ENCODE data around the gene TMEM117.

Gene TMEM117

GRCh38 chr12:44314007-44314500 lies 478.2 kb downstream of the TMEM117 start:
- Histone ChIP-seq H3K4me3 (ENCODE audit: low read depth in 1 of 2, low read length in 1 of 2) (no peak overlapping the region), H3K27me3 (no peaks in the 10 kb centered on the region), H3K9me3 (no peaks in the 10 kb centered on the region), H3K4me1 (ENCODE audit: control insufficient read depth in 1 of 2, insufficient read depth in 1 of 2, low read depth in 1 of 2, low read length in 1 of 2) (no peaks in the 10 kb centered on the region), H3K27ac (no peak overlapping the region), H3K36me3 (no peaks in the 10 kb centered on the region)
- no peak for TF ChIP-seq CTCF (IDR thresholded peaks at IDR 0.05)

GRCh38 chr12:44317651-44318126 lies 481.8 kb downstream of the TMEM117 start:
- Histone ChIP-seq H3K4me1 (ENCODE audit: control insufficient read depth in 1 of 2, insufficient read depth in 1 of 2, low read depth in 1 of 2, low read length in 1 of 2) (no peaks in the 10 kb centered on the region), H3K27me3 (no peaks in the 10 kb centered on the region), H3K4me3 (ENCODE audit: low read depth in 1 of 2, low read length in 1 of 2) (no peak overlapping the region), H3K9me3 (no peaks in the 10 kb centered on the region), H3K36me3 (no peaks in the 10 kb centered on the region), H3K27ac (no peak overlapping the region)
- TF ChIP-seq CTCF (IDR thresholded peaks at IDR 0.05) = no peak

GRCh38 chr12:44331269-44331668 lies 495.4 kb downstream of the TMEM117 start:
- no peak for TF ChIP-seq CTCF (IDR thresholded peaks at IDR 0.05)
- H3K9me3 ChIP-seq = no peaks in the 10 kb centered on the region
- no peaks in the 10 kb centered on the region for H3K36me3 ChIP-seq
- H3K4me3 ChIP-seq (ENCODE audit: low read depth in 1 of 2, low read length in 1 of 2) = no peak overlapping the region
- H3K27me3 ChIP-seq = no peaks in the 10 kb centered on the region
- no peak overlapping the region for H3K27ac ChIP-seq
- H3K4me1 ChIP-seq (ENCODE audit: control insufficient read depth in 1 of 2, insufficient read depth in 1 of 2, low read depth in 1 of 2, low read length in 1 of 2) = no peaks in the 10 kb centered on the region

DNA sequence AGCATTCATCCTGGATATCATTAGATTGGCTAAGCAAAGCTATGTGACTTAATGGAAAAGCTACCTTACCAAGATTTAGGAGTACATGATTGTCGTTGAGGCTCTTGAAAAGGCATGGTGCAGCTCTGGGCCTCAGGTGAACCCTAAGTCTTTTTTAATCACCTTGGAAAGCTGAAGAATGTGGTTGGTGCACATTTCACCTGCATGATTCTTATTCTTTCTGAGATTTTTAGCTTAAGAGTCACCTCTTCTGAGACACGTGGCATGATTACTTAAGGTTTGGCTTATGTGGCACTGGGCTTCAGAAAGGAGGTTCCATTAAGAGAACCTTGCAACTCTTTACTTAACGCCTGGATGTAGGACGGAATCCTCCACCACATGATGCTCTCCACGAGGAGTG lies 498.5 kb downstream of the TMEM117 start:
- Histone ChIP-seq H3K9me3 (no peaks in the 10 kb centered on the region), H3K4me1 (ENCODE audit: control insufficient read depth in 1 of 2, insufficient read depth in 1 of 2, low read depth in 1 of 2, low read length in 1 of 2) (no peaks in the 10 kb centered on the region), H3K27ac (no peak overlapping the region), H3K27me3 (no peaks in the 10 kb centered on the region), H3K36me3 (no peaks in the 10 kb centered on the region), H3K4me3 (ENCODE audit: low read depth in 1 of 2, low read length in 1 of 2) (no peak overlapping the region)
- no peak for TF ChIP-seq CTCF (IDR thresholded peaks at IDR 0.05)

DNA sequence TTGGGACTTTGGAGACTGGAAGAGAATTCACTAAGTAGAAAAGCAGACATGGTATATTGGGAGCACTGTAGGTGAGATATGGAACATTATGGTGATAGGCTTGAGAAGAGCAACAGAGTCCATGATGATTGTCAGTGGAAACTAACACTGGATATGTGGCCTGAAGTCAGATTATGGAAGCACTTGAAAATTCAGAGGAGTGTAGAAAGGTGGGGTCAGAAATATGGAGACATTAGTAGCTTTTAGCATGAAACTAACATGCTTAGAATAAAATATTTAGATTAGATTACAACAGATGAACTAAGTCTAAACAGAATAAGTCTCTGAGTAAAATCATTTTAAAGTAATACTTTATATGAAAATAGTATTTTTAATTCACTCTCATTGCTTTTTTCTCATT lies 499.1 kb downstream of the TMEM117 start:
- Histone ChIP-seq H3K36me3 (no peaks in the 10 kb centered on the region), H3K9me3 (no peaks in the 10 kb centered on the region), H3K27ac (no peak overlapping the region), H3K27me3 (no peaks in the 10 kb centered on the region), H3K4me1 (ENCODE audit: control insufficient read depth in 1 of 2, insufficient read depth in 1 of 2, low read depth in 1 of 2, low read length in 1 of 2) (no peaks in the 10 kb centered on the region), H3K4me3 (ENCODE audit: low read depth in 1 of 2, low read length in 1 of 2) (no peak overlapping the region)
- TF ChIP-seq CTCF (IDR thresholded peaks at IDR 0.05) = no peak

- Histone ChIP-seq H3K27me3 (no peaks in the 10 kb centered on the region), H3K4me1 (ENCODE audit: control insufficient read depth in 1 of 2, insufficient read depth in 1 of 2, low read depth in 1 of 2, low read length in 1 of 2) (no peaks in the 10 kb centered on the region), H3K36me3 (no peaks in the 10 kb centered on the region), H3K27ac (no peak overlapping the region), H3K9me3 (no peaks in the 10 kb centered on the region), H3K4me3 (ENCODE audit: low read depth in 1 of 2, low read length in 1 of 2) (no peak overlapping the region)
- no peak for TF ChIP-seq CTCF (IDR thresholded peaks at IDR 0.05)
Observed at GRCh38 chr12:44336577-44336976, 500.7 kb downstream of the TMEM117 start.
